ENCODE measurements around the gene MAPK8IP2.

GRCh38 chr22:50609599-50609998, 9.0 kb downstream of the MAPK8IP2 start:
- TF ChIP-seq CTCF (IDR thresholded peaks at IDR 0.05) (no peak), POLR2A (IDR thresholded peaks at IDR 0.05) (no peak)
